Trophoblast cell (in vitro differentiated cells and primary cell): ENCODE data around the gene TNKS2. TPM values are rescaled to one million over a fixed set of nuclear protein-coding genes. Genes with fewer than 3 reads are reported as not detected.
"Not testable (repeated sequence)": the region's sequence is repeated elsewhere in the genome, so short reads cannot be mapped to it uniquely, and the experiment has no call there.

Source experiments
- DNase-seq, 2 donors: peaks; one replicate each; pipeline ENCODE4 v3.0.0-alpha.2; 2016
- H2AFZ ChIP-seq: 2 replicates; pipeline ENCODE4 v1.6.1; 2013; ENCODE audit warnings: low read length, moderate library complexity, mild to moderate bottlenecking; ENCODE audit not compliant: insufficient read depth, poor library complexity
- H2AK5ac ChIP-seq: 2 replicates; pipeline ENCODE4 v1.6.1; 2013; ENCODE audit warnings: mild to moderate bottlenecking, low read length
- H2BK120ac ChIP-seq: 2 replicates; pipeline ENCODE4 v1.6.1; 2013; ENCODE audit warnings: low read length, mild to moderate bottlenecking, moderate library complexity; ENCODE audit not compliant: insufficient read depth, poor library complexity
- H2BK12ac ChIP-seq: 2 replicates; pipeline ENCODE4 v1.6.1; 2013; ENCODE audit warnings: mild to moderate bottlenecking, low read length, moderate library complexity
- H2BK5ac ChIP-seq: 2 replicates; pipeline ENCODE4 v1.6.1; 2013; ENCODE audit warnings: low read length, low read depth, moderate library complexity, mild to moderate bottlenecking; ENCODE audit not compliant: poor library complexity
- H3K14ac ChIP-seq: 2 replicates; pipeline ENCODE4 v1.6.1; 2013; ENCODE audit warnings: mild to moderate bottlenecking, low read length
- H3K18ac ChIP-seq: 2 replicates; pipeline ENCODE4 v1.6.1; 2013; ENCODE audit warnings: mild to moderate bottlenecking, low read length
- H3K23ac ChIP-seq: 2 replicates; pipeline ENCODE4 v1.6.1; 2013; ENCODE audit warnings: low read length
- H3K27ac ChIP-seq: 2 replicates; pipeline ENCODE4 v1.5.1; 2013; ENCODE audit warnings: low read depth, mild to moderate bottlenecking, inconsistent platforms, low read length, moderate library complexity
- H3K27me3 ChIP-seq: 2 replicates; pipeline ENCODE4 v1.6.1; 2013; ENCODE audit warnings: inconsistent platforms, mild to moderate bottlenecking, low read length, moderate library complexity; ENCODE audit not compliant: insufficient read depth
- H3K36me3 ChIP-seq, 2 experiments: 1 replicate in 1 of 2; 2 replicates in 1 of 2; pipeline ENCODE4 v1.6.1; 2013; ENCODE audit warnings: low read length in 2 of 2, mild to moderate bottlenecking in 2 of 2, moderate library complexity in 1 of 2; ENCODE audit not compliant: insufficient read depth in 2 of 2, control insufficient read depth in 1 of 2
- H3K4ac ChIP-seq: 2 replicates; pipeline ENCODE4 v1.6.1; 2013; ENCODE audit warnings: low read depth, mild to moderate bottlenecking, low read length, moderate library complexity
- H3K4me1 ChIP-seq, 2 experiments: 1 replicate in 1 of 2; 2 replicates in 1 of 2; pipeline ENCODE4 v1.6.1; 2013; ENCODE audit warnings: low read length in 2 of 2, mild to moderate bottlenecking in 2 of 2, moderate library complexity in 1 of 2; ENCODE audit not compliant: insufficient read depth in 2 of 2, control insufficient read depth in 1 of 2
- H3K4me2 ChIP-seq: 2 replicates; pipeline ENCODE4 v1.6.1; 2013; ENCODE audit warnings: inconsistent platforms, mild to moderate bottlenecking, low read length, moderate library complexity
- H3K4me3 ChIP-seq: 2 replicates; pipeline ENCODE4 v1.5.1; 2013; ENCODE audit warnings: mild to moderate bottlenecking, low read depth, low read length, inconsistent platforms
- H3K79me1 ChIP-seq: one replicate; pipeline ENCODE4 v1.6.1; 2013; ENCODE audit warnings: low read length
- H3K79me2 ChIP-seq: 2 replicates; pipeline ENCODE4 v1.6.1; 2013; ENCODE audit warnings: low read length, mild to moderate bottlenecking; ENCODE audit not compliant: control insufficient read depth, insufficient read depth, poor library complexity
- H3K9ac ChIP-seq: 2 replicates; pipeline ENCODE4 v1.6.1; 2013; ENCODE audit warnings: mild to moderate bottlenecking, low read length
- H3K9me3 ChIP-seq: 2 replicates; pipeline ENCODE4 v1.6.1; 2013; ENCODE audit warnings: low read depth, mild to moderate bottlenecking, control low read depth, inconsistent platforms, low read length; ENCODE audit not compliant: insufficient read depth
- H4K12ac ChIP-seq: 2 replicates; pipeline ENCODE4 v1.6.1; 2013; ENCODE audit warnings: low read depth, mild to moderate bottlenecking, low read length, moderate library complexity
- H4K8ac ChIP-seq: 2 replicates; pipeline ENCODE4 v1.6.1; 2013; ENCODE audit warnings: low read depth, mild to moderate bottlenecking, low read length, moderate library complexity
- H4K91ac ChIP-seq: one replicate; pipeline ENCODE4 v1.6.1; 2013; ENCODE audit warnings: low read depth, mild to moderate bottlenecking, low read length, moderate library complexity
- WGBS: extraction: QIAGEN DNeasy Blood & Tissue Kit; methylation state at CpG from one replicate; pipeline ENCODE4 v1.1.7; 2013; ENCODE audit warnings: missing lambda C conversion rate; ENCODE audit not compliant: insufficient read length, insufficient coverage; ENCODE audit errors: extremely low coverage; 5-methylcytosine and 5-hydroxymethylcytosine counted together
- polyA plus RNA-seq: library from polyadenylated mRNA; stranded (reverse); fragments of 200-250 nt; gene quantifications from 2 replicates; pipeline ENCODE4 v1.2.3, GENCODE V29; 2013

Gene TNKS2
- 28.1 and 29.3 TPM in 2 replicates for polyA plus RNA-seq

GRCh38 chr10:91797874-91798648, at the start of gene TNKS2:
Gene TNKS2 (plus strand): TSS chr10:91798426. CDS start chr10:91798691, 265 bp downstream.
- Histone ChIP-seq H2BK120ac (peak within 1 kb of the TSS; percentile 41), H4K91ac (peak within 1 kb of the TSS; percentile 95), H3K14ac (peak within 1 kb of the TSS; percentile 84), H3K79me2 (peaks cover 12% of the 10 kb centered on the region), H3K23ac (no peak within 1 kb of the TSS), H3K27me3 (no peaks in the 10 kb centered on the region), H3K79me1 (peaks cover 14% of the 10 kb centered on the region), H3K18ac (peak within 1 kb of the TSS; percentile 73), H4K8ac (peak within 1 kb of the TSS; percentile 91), H3K4me3 (peak within 1 kb of the TSS; percentile 88), H3K4me1 (peaks cover 2 to 10% of the 10 kb centered on the region in 2 experiments), H2BK12ac (no peak within 1 kb of the TSS), H3K4me2 (peak within 1 kb of the TSS; percentile 96), H3K9me3 (no peaks in the 10 kb centered on the region), H4K12ac (peak within 1 kb of the TSS; percentile 79), H3K9ac (peak within 1 kb of the TSS; percentile 87), H2AK5ac (peak within 1 kb of the TSS; percentile 97), H3K27ac (peak within 1 kb of the TSS; percentile 94), H2BK5ac (peak within 1 kb of the TSS; percentile 92), H3K36me3 (peaks cover 3 to 6% of the 10 kb centered on the region in 2 experiments), H2AFZ (peak within 1 kb of the TSS; percentile 73), H3K4ac (peak within 1 kb of the TSS; percentile 98)
- no CpG with 5 or more reads among the region's 64 CpGs for WGBS
- DNase-seq: peak; percentile 96 to 98

GRCh38 chr10:91749592-91749991, 48.6 kb upstream of the TNKS2 start:
- not testable (repeated sequence) for H2AFZ ChIP-seq, H3K4me1 ChIP-seq, H4K12ac ChIP-seq, H4K8ac ChIP-seq, H2BK12ac ChIP-seq, H3K18ac ChIP-seq, H3K4me3 ChIP-seq, H3K27ac ChIP-seq, H3K27me3 ChIP-seq, DNase-seq, H3K14ac ChIP-seq, H2BK120ac ChIP-seq, H2AK5ac ChIP-seq, H3K36me3 ChIP-seq, H3K9me3 ChIP-seq, H2BK5ac ChIP-seq, H3K4ac ChIP-seq, H3K4me2 ChIP-seq, H3K23ac ChIP-seq, H3K9ac ChIP-seq, H3K79me1 ChIP-seq, H3K79me2 ChIP-seq, H4K91ac ChIP-seq
- no CpG with 5 or more reads among the region's 20 CpGs for WGBS

- Histone ChIP-seq H3K4ac (no peak overlapping the region), H3K36me3 (no peaks in the 10 kb centered on the region), H2BK12ac (no peak overlapping the region), H2AFZ (no peak overlapping the region), H4K8ac (no peak overlapping the region), H4K91ac (no peak overlapping the region), H3K9ac (no peak overlapping the region), H2BK5ac (no peak overlapping the region), H3K27me3 (no peaks in the 10 kb centered on the region), H3K79me1 (no peaks in the 10 kb centered on the region), H3K27ac (no peak overlapping the region), H3K79me2 (no peaks in the 10 kb centered on the region), H3K4me2 (no peak overlapping the region), H3K18ac (no peak overlapping the region), H2BK120ac (no peak overlapping the region), H3K14ac (no peak overlapping the region), H3K4me1 (no peaks in the 10 kb centered on the region), H2AK5ac (no peak overlapping the region), H3K23ac (no peak overlapping the region), H4K12ac (no peak overlapping the region), H3K4me3 (no peak overlapping the region), H3K9me3 (no peaks in the 10 kb centered on the region)
- no peak for DNase-seq
- WGBS: no CpG with 5 or more reads among the region's 2 CpGs
These were observed 41.9 kb upstream of the TNKS2 start for GRCh38 chr10:91756286-91756685.

- WGBS: no CpG with 5 or more reads among the region's 3 CpGs
- DNase-seq: peak in 1 of 2 donors; percentile 80
These were observed 39.7 kb upstream of the TNKS2 start for GRCh38 chr10:91758303-91759146.

More at GRCh38 chr10:91758303-91759146, 39.7 kb upstream of the TNKS2 start:
- H3K14ac ChIP-seq: no peak overlapping the region
- H2BK12ac ChIP-seq: no peak overlapping the region
- no peak overlapping the region for H2AK5ac ChIP-seq
- no peak overlapping the region for H4K12ac ChIP-seq
- H3K4me1 ChIP-seq: no peaks in the 10 kb centered on the region
- H3K79me1 ChIP-seq: no peaks in the 10 kb centered on the region
- no peaks in the 10 kb centered on the region for H3K27me3 ChIP-seq
- no peaks in the 10 kb centered on the region for H3K36me3 ChIP-seq
- no peak overlapping the region for H3K4me2 ChIP-seq
- no peaks in the 10 kb centered on the region for H3K79me2 ChIP-seq
- H2BK5ac ChIP-seq: no peak overlapping the region
- no peak overlapping the region for H3K4ac ChIP-seq
- no peaks in the 10 kb centered on the region for H3K9me3 ChIP-seq
- H4K91ac ChIP-seq: no peak overlapping the region
- no peak overlapping the region for H3K27ac ChIP-seq
- H3K18ac ChIP-seq: no peak overlapping the region
- no peak overlapping the region for H3K9ac ChIP-seq
- H4K8ac ChIP-seq: no peak overlapping the region
- H2BK120ac ChIP-seq: no peak overlapping the region
- no peak overlapping the region for H2AFZ ChIP-seq
- H3K23ac ChIP-seq: no peak overlapping the region
- no peak overlapping the region for H3K4me3 ChIP-seq
